IMR-90 (cell line): ENCODE results near the gene FAR2. TPM values are rescaled to one million over a fixed set of nuclear protein-coding genes. Genes with fewer than 3 reads are reported as not detected.

Experiments used
- ATAC-seq: fragments of 200-7000 bp; cut with Tn5 transposase; 2 replicates; pipeline ENCODE4 v1.9.1; 2020; ENCODE audit warnings: low read depth, mild to moderate bottlenecking, moderate library complexity
- BruUV-seq: library from RNA; stranded (reverse); fragments of 400-500 nt; replicated peaks from 2 replicates; lab custom pipeline; 2021; lab: Mats Ljungman, UMichigan
- CTCF ChIA-PET: fragments of 300-600 bp; formaldehyde crosslinking; extraction: SDS; loops from one replicate; lab custom pipeline; 2021; ENCODE audit warnings: antibody characterized with exemption; lab: Yijun Ruan, JAX
- POLR2A ChIA-PET: fragments of 300-600 bp; sonication (Branson Sonifier 250); formaldehyde crosslinking; loops from one replicate; lab custom pipeline; 2022; ENCODE audit warnings: antibody characterized with exemption; ENCODE audit not compliant: unreplicated experiment; lab: Charles Lee
- DNase-seq: peaks from one replicate; pipeline ENCODE4 v3.0.0; 2013
- H2AFZ ChIP-seq: replicated peaks from 2 replicates; pipeline ENCODE3; 2013; ENCODE audit warnings: low read length, mild to moderate bottlenecking; ENCODE audit not compliant: poor library complexity
- H2AK5ac ChIP-seq: 2 replicates; pipeline ENCODE4 v1.6.1; 2013; ENCODE audit warnings: low read depth, low read length, inconsistent platforms
- H2AK9ac ChIP-seq: replicated peaks from 2 replicates; pipeline ENCODE3; 2013; ENCODE audit warnings: mild to moderate bottlenecking, low read depth, low read length, moderate library complexity; ENCODE audit not compliant: poor library complexity
- H2BK120ac ChIP-seq: 2 replicates; pipeline ENCODE4 v1.6.1; 2013; ENCODE audit warnings: low read depth, low read length, inconsistent platforms
- H2BK15ac ChIP-seq: 3 replicates; pipeline ENCODE4 v1.6.1; 2013; ENCODE audit warnings: low read depth, low read length, inconsistent platforms
- H2BK20ac ChIP-seq: 2 replicates; pipeline ENCODE4 v1.6.1; 2013; ENCODE audit warnings: low read depth, mild to moderate bottlenecking, inconsistent platforms, low read length, moderate library complexity
- H2BK5ac ChIP-seq: 2 replicates; pipeline ENCODE4 v1.6.1; 2013; ENCODE audit warnings: mild to moderate bottlenecking, low read depth, low read length, inconsistent platforms; ENCODE audit not compliant: poor library complexity, severe bottlenecking
- H3K14ac ChIP-seq: replicated peaks from 2 replicates; pipeline ENCODE4 v1.6.1; 2013; ENCODE audit warnings: low read depth, low read length, inconsistent platforms
- H3K18ac ChIP-seq: 2 replicates; pipeline ENCODE4 v1.6.1; 2013; ENCODE audit warnings: low read depth, low read length, control low read depth
- H3K23ac ChIP-seq: 2 replicates; pipeline ENCODE4 v1.6.1; 2013; ENCODE audit warnings: low read depth, low read length, inconsistent platforms
- H3K27ac ChIP-seq: 2 replicates; pipeline ENCODE4 v1.5.1; 2013; ENCODE audit warnings: mild to moderate bottlenecking, control low read depth, low read length; ENCODE audit not compliant: insufficient read depth
- H3K27me3 ChIP-seq: 2 replicates; pipeline ENCODE4 v1.6.1; 2013; ENCODE audit warnings: low read length; ENCODE audit not compliant: control insufficient read depth, insufficient read depth
- H3K36me3 ChIP-seq: 2 replicates; pipeline ENCODE4 v1.6.1; 2013; ENCODE audit warnings: low read length, mixed read lengths; ENCODE audit not compliant: control insufficient read depth, insufficient read depth
- H3K4ac ChIP-seq: 2 replicates; pipeline ENCODE4 v1.6.1; 2013; ENCODE audit warnings: low read depth, low read length, inconsistent platforms
- H3K4me1 ChIP-seq: 2 replicates; pipeline ENCODE4 v1.6.1; 2013; ENCODE audit warnings: low read length, mixed read lengths; ENCODE audit not compliant: control insufficient read depth, insufficient read depth
- H3K4me2 ChIP-seq: 2 replicates; pipeline ENCODE4 v1.6.1; 2013; ENCODE audit warnings: low read depth, mild to moderate bottlenecking, control low read depth, low read length, moderate library complexity
- H3K4me3 ChIP-seq: 2 replicates; pipeline ENCODE4 v1.5.1; 2013; ENCODE audit warnings: low read depth, mild to moderate bottlenecking, control low read depth, low read length, moderate library complexity; ENCODE audit not compliant: insufficient read depth
- H3K56ac ChIP-seq: 2 replicates; pipeline ENCODE4 v1.6.1; 2013; ENCODE audit warnings: low read length, inconsistent platforms; ENCODE audit not compliant: insufficient read depth; ENCODE audit errors: extremely low read depth
- H3K79me1 ChIP-seq, 2 experiments: 2 replicates each; pipeline ENCODE4 v1.6.1; 2013; ENCODE audit warnings: low read length in 2 of 2, inconsistent platforms in 1 of 2, low read depth in 1 of 2
- H3K9ac ChIP-seq: 2 replicates; pipeline ENCODE4 v1.6.1; 2013; ENCODE audit warnings: low read depth, low read length, control low read depth
- H3K9me1 ChIP-seq: 2 replicates; pipeline ENCODE4 v1.6.1; 2013; ENCODE audit warnings: low read length, inconsistent platforms; ENCODE audit not compliant: insufficient read depth
- H3K9me3 ChIP-seq: 2 replicates; pipeline ENCODE4 v1.6.1; 2013; ENCODE audit warnings: low read length; ENCODE audit not compliant: control insufficient read depth, insufficient read depth
- H4K20me1 ChIP-seq: 2 replicates; pipeline ENCODE4 v1.6.1; 2013; ENCODE audit warnings: low read length, inconsistent platforms; ENCODE audit not compliant: insufficient read depth
- H4K5ac ChIP-seq: 2 replicates; pipeline ENCODE4 v1.6.1; 2013; ENCODE audit warnings: mild to moderate bottlenecking, low read depth, low read length, control low read depth
- H4K8ac ChIP-seq, 2 experiments: 2 replicates each; pipeline ENCODE4 v1.6.1; 2013; ENCODE audit warnings: low read depth in 2 of 2, low read length in 2 of 2, control low read depth in 1 of 2, inconsistent platforms in 1 of 2
- H4K91ac ChIP-seq: 2 replicates; pipeline ENCODE4 v1.6.1; 2013; ENCODE audit warnings: low read depth, low read length, inconsistent platforms; ENCODE audit not compliant: insufficient read depth
- BHLHE40 ChIP-seq: fragments of 150-350 bp; IDR thresholded peaks from 2 replicates; pipeline ENCODE4 v1.6.1; 2016; ENCODE audit warnings: mild to moderate bottlenecking, low read depth, low read length
- CHD1 ChIP-seq: IDR thresholded peaks from 2 replicates; pipeline ENCODE4 v1.6.1; 2012; ENCODE audit warnings: low read depth, low read length, improper control_type of control experiment
- ELK1 ChIP-seq: fragments of 150-350 bp; IDR thresholded peaks from 2 replicates; pipeline ENCODE4 v1.6.1; 2016; ENCODE audit warnings: low read depth, mild to moderate bottlenecking, low read length, moderate library complexity, borderline replicate concordance
- FOS ChIP-seq: fragments of 150-350 bp; IDR thresholded peaks from 2 replicates; pipeline ENCODE4 v1.6.1; 2016; ENCODE audit warnings: low read depth, low read length
- MAZ ChIP-seq: IDR thresholded peaks from 2 replicates; pipeline ENCODE4 v1.6.1; 2012; ENCODE audit warnings: low read depth, mild to moderate bottlenecking, low read length, improper control_type of control experiment, moderate library complexity, borderline replicate concordance
- MXI1 ChIP-seq: IDR thresholded peaks from 2 replicates; pipeline ENCODE4 v1.6.1; 2012; ENCODE audit warnings: low read depth, mild to moderate bottlenecking, low read length, moderate library complexity, borderline replicate concordance
- NFE2L2 ChIP-seq: fragments of 150-350 bp; IDR thresholded peaks from 2 replicates; pipeline ENCODE4 v1.6.1; 2016; ENCODE audit warnings: low read depth, mild to moderate bottlenecking, low read length
- POLR2A ChIP-seq: IDR thresholded peaks from 2 replicates; pipeline ENCODE4 v1.6.1; 2012; ENCODE audit warnings: mild to moderate bottlenecking, low read depth, low read length
- RAD21 ChIP-seq: IDR thresholded peaks from 2 replicates; pipeline ENCODE4 v1.6.1; 2012; ENCODE audit warnings: low read length, improper control_type of control experiment
- RCOR1 ChIP-seq: IDR thresholded peaks from 2 replicates; pipeline ENCODE4 v1.6.1; 2012; ENCODE audit warnings: mild to moderate bottlenecking, low read length, improper control_type of control experiment; ENCODE audit not compliant: insufficient replicate concordance
- RFX5 ChIP-seq: IDR thresholded peaks from 2 replicates; pipeline ENCODE4 v1.8.0; 2012; ENCODE audit warnings: low read depth, mild to moderate bottlenecking, low read length, moderate library complexity
- SMC3 ChIP-seq: fragments of 150-350 bp; IDR thresholded peaks from 2 replicates; pipeline ENCODE4 v1.6.1; 2016; ENCODE audit warnings: low read depth, mild to moderate bottlenecking, antibody characterized with exemption, low read length, moderate library complexity
- WGBS, 2 experiments: methylation state at CpG; one replicate each; pipeline versions ENCODE4 v1.1.5 to v1.1.7; 2013; ENCODE audit warnings: missing lambda C conversion rate in 2 of 2; ENCODE audit not compliant: insufficient read length in 1 of 2; ENCODE audit errors: extremely low coverage in 2 of 2; 5-methylcytosine and 5-hydroxymethylcytosine counted together
- dilution Hi-C: fragments of 300-500 bp; cut with HindIII; formaldehyde crosslinking; loops from one replicate; pipeline ENCODE4 v1.14.3; 2018; ENCODE audit warnings: low sequenced_read_pairs; ENCODE audit not compliant: unreplicated experiment
- in situ Hi-C: fragments of 300-500 bp; cut with MboI; formaldehyde crosslinking; loops from 3 replicates; pipeline ENCODE4 v1.14.3; 2019; ENCODE audit warnings: low sequenced_read_pairs, inconsistent platforms, mixed read lengths
- intact Hi-C: fragments of 100-400 bp; cut with micrococcal nuclease; formaldehyde crosslinking; loops from 2 replicates; pipeline ENCODE4 v1.10.0; 2022
- polyA plus RNA-seq, 3 experiments: library from polyadenylated mRNA; depleted of rRNA; stranded (reverse); fragments of >200 nt; gene quantifications; 2 replicates each; pipeline ENCODE4 v1.2.3, GENCODE V29; 2012; ENCODE audit warnings: low replicate concordance in 1 of 3
- total RNA-seq: library from RNA; depleted of rRNA; stranded (reverse); fragments of >200 nt; gene quantifications from 2 replicates; pipeline ENCODE4 v1.2.3, GENCODE V29; 2012
- TF ChIP-seq, protein P1 (sequence below): conservative IDR thresholded peaks from 2 replicates; pipeline ENCODE4 v1.5.1; 2012; ENCODE audit warnings: mild to moderate bottlenecking, low read depth, low read length, improper control_type of control experiment
- TF ChIP-seq, protein P2 (sequence below): fragments of 150-350 bp; IDR thresholded peaks from 2 replicates; pipeline ENCODE4 v1.6.1; 2017; ENCODE audit warnings: mild to moderate bottlenecking, antibody characterized with exemption, low read length, low read depth

FAR2 gene
- total and polyA plus RNA-seq, 2 of the 4 experiments (the other 2 are of a cell fraction), result 1.1 to 2.0 TPM

DNA sequence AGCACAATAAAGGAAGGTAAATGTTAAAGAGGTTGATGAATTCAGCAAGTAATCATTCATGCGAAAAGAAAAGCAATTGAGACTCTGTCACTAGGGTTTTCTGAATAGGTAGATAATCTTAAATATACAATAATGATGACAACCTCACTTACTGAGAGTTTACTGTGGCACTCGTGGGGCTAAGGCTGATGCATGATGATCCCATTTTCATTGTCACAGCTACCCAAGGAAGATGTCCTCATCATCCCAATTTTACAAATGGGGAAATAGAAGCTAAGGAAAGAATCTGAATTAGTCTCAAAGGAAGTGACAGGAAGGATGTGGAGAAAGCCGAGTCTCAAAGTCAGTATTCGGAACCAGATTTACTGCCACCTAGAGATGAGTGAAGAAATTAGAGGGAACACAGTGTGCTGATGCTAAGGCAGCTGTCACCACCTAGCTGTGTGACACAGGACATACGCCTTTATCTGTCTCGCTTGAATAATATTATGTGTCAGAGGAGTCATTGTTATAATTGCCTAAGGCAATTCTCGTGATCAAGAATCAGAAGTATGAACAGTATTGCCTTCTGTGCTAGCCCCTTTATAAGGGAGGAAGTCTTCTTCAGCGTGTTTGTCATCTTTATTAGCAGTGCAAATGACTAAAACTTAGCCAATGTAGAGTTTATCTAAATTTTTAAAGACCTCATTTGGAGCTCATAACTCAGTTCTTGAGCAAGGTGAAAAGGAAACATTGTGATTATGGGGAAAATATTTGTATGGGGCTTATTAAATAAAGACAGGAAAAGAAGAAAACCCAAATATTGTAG lies 168.7 kb downstream of the FAR2 start:
- no peak overlapping the region for H2AK9ac ChIP-seq
- intact Hi-C loops (loop anchor here (5.0 kb wide), 1 partner anchor 230 kb away; no protein-coding TSS in a partner anchor), in situ Hi-C loops (no loop called here), dilution Hi-C loops (no loop called here)
- H2BK20ac ChIP-seq, result 0 out of 2 replicates have a peak overlapping the region, but pooled peaks have one; percentile 6
- H2BK15ac ChIP-seq, result no peak overlapping the region
- peak; percentile 30 for DNase-seq
- ChIA-PET CTCF (interaction anchor here (0.6 to 1.7 kb wide), 8 partner anchors 12 to 254 kb away, joined by 3 to 5 read pairs (median 3); no protein-coding TSS in a partner anchor), POLR2A (no interaction called here)
- H3K18ac ChIP-seq, result no peak overlapping the region
- WGBS, 2 experiments, result no CpG with 5 or more reads among the region's 8 CpGs
- H3K9me1 ChIP-seq, result no peaks in the 10 kb centered on the region; the same call in 1 of the 2 replicates
- H2AFZ ChIP-seq, result no peak overlapping the region
- H4K8ac ChIP-seq, result no peak overlapping the region
- no peak overlapping the region for H4K91ac ChIP-seq
- no peak overlapping the region for H4K5ac ChIP-seq
- H2BK5ac ChIP-seq, result no peak overlapping the region
- peaks cover 5% of the 10 kb centered on the region; the same call in 1 of the 2 replicates for H3K4me1 ChIP-seq
- H3K27me3 ChIP-seq, result no peaks in the 10 kb centered on the region
- no peak overlapping the region for H3K14ac ChIP-seq
- H3K36me3 ChIP-seq, result peaks cover 2% of the 10 kb centered on the region
- H3K4ac ChIP-seq, result no peak overlapping the region
- H3K9ac ChIP-seq, result no peak overlapping the region
- H4K20me1 ChIP-seq, result no peaks in the 10 kb centered on the region
- no peak overlapping the region for H3K23ac ChIP-seq
- no peak overlapping the region for H3K4me3 ChIP-seq
- no peaks in the 10 kb centered on the region for H3K79me1 ChIP-seq
- no TSS peak for BruUV-seq
- no peak overlapping the region for H3K27ac ChIP-seq
- no peak overlapping the region for H3K56ac ChIP-seq
- H2AK5ac ChIP-seq, result no peak overlapping the region
- H2BK120ac ChIP-seq, result no peak overlapping the region
- no peak overlapping the region for H3K4me2 ChIP-seq
- ATAC-seq, result peak; percentile 32; the same call in 1 of the 2 replicates
- no peak for TF ChIP-seq POLR2A
- no peak for TF ChIP-seq CHD1
- no peak for TF ChIP-seq RCOR1
- TF ChIP-seq SMC3, result no peak
- no peak for TF ChIP-seq NFE2L2
- TF ChIP-seq, protein P1, sequence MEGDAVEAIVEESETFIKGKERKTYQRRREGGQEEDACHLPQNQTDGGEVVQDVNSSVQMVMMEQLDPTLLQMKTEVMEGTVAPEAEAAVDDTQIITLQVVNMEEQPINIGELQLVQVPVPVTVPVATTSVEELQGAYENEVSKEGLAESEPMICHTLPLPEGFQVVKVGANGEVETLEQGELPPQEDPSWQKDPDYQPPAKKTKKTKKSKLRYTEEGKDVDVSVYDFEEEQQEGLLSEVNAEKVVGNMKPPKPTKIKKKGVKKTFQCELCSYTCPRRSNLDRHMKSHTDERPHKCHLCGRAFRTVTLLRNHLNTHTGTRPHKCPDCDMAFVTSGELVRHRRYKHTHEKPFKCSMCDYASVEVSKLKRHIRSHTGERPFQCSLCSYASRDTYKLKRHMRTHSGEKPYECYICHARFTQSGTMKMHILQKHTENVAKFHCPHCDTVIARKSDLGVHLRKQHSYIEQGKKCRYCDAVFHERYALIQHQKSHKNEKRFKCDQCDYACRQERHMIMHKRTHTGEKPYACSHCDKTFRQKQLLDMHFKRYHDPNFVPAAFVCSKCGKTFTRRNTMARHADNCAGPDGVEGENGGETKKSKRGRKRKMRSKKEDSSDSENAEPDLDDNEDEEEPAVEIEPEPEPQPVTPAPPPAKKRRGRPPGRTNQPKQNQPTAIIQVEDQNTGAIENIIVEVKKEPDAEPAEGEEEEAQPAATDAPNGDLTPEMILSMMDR, result peak; percentile 42
- no peak for TF ChIP-seq ELK1
- TF ChIP-seq, protein P2, sequence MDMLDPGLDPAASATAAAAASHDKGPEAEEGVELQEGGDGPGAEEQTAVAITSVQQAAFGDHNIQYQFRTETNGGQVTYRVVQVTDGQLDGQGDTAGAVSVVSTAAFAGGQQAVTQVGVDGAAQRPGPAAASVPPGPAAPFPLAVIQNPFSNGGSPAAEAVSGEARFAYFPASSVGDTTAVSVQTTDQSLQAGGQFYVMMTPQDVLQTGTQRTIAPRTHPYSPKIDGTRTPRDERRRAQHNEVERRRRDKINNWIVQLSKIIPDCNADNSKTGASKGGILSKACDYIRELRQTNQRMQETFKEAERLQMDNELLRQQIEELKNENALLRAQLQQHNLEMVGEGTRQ, result no peak
- TF ChIP-seq RAD21, result peak; percentile 34; the same call in 1 of the 2 replicates
- no peak for TF ChIP-seq BHLHE40
- TF ChIP-seq RFX5, result no peak
- TF ChIP-seq FOS, result no peak
- TF ChIP-seq MXI1, result no peak
- TF ChIP-seq MAZ, result no peak
- no peaks in the 10 kb centered on the region for H3K9me3 ChIP-seq
